Liver (tissue), 9 donors: ENCODE results near the gene STAB1. TPM values are rescaled to one million over a fixed set of nuclear protein-coding genes. Genes with fewer than 3 reads are reported as not detected.

Source experiments
- DNase-seq: peaks from one replicate; pipeline ENCODE4 v3.0.0-alpha.2; 2017; ENCODE audit warnings: low spot score
- H3K27ac ChIP-seq, 2 donors: one replicate each; pipeline ENCODE4 v1.7.0; 2013; ENCODE audit warnings: inconsistent platforms in 2 of 2, low read length in 2 of 2, control low read depth in 1 of 2, low read depth in 1 of 2, mild to moderate bottlenecking in 1 of 2
- H3K27me3 ChIP-seq, 4 donors: one replicate each; pipeline versions ENCODE4 v1.6.1 to v1.7.0; 2013; ENCODE audit warnings: low read length in 3 of 4, inconsistent platforms in 1 of 4, mild to moderate bottlenecking in 1 of 4, moderate library complexity in 1 of 4; ENCODE audit not compliant: control insufficient read depth in 4 of 4, insufficient read depth in 4 of 4
- H3K36me3 ChIP-seq, 4 donors: one replicate each; pipeline versions ENCODE4 v1.6.1 to v1.7.0; 2013; ENCODE audit warnings: low read length in 3 of 4, mild to moderate bottlenecking in 3 of 4, low read depth in 1 of 4, moderate library complexity in 1 of 4; ENCODE audit not compliant: control insufficient read depth in 4 of 4, insufficient read depth in 3 of 4
- H3K4me1 ChIP-seq, 4 donors: one replicate each; pipeline versions ENCODE4 v1.6.1 to v1.7.0; 2013; ENCODE audit warnings: low read length in 3 of 4, mild to moderate bottlenecking in 3 of 4, moderate library complexity in 1 of 4; ENCODE audit not compliant: control insufficient read depth in 4 of 4, insufficient read depth in 4 of 4
- H3K4me3 ChIP-seq, 3 donors: one replicate each; pipeline versions ENCODE4 v1.6.1 to v1.7.0; 2013; ENCODE audit warnings: low read length in 3 of 3, control low read depth in 1 of 3, low read depth in 1 of 3, mild to moderate bottlenecking in 1 of 3
- H3K9ac ChIP-seq, 2 donors: one replicate each; pipeline ENCODE4 v1.7.0; 2013; ENCODE audit warnings: low read length in 2 of 2, mild to moderate bottlenecking in 2 of 2, moderate library complexity in 2 of 2, control low read depth in 1 of 2, low read depth in 1 of 2
- H3K9me3 ChIP-seq, 4 donors: one replicate each; pipeline versions ENCODE4 v1.6.1 to v1.7.0; 2013; ENCODE audit warnings: low read length in 3 of 4; ENCODE audit not compliant: control insufficient read depth in 4 of 4
- CTCF ChIP-seq: fragments of 150-350 bp; IDR thresholded peaks from 2 replicates; pipeline ENCODE4 v1.5.1; 2017; ENCODE audit warnings: improper control_type of control experiment, low read depth, low read length; ENCODE audit not compliant: missing input control
- EGR1 ChIP-seq, 2 donors: IDR thresholded peaks; 2 replicates each; pipeline ENCODE4 v1.6.1; 2016 to 2018; ENCODE audit warnings: antibody characterized with exemption in 2 of 2, low read depth in 2 of 2
- FOXA1 ChIP-seq: IDR thresholded peaks from 2 replicates; pipeline ENCODE4 v1.6.1; 2016; ENCODE audit warnings: antibody characterized with exemption
- FOXA2 ChIP-seq: IDR thresholded peaks from 2 replicates; pipeline ENCODE4 v1.6.1; 2016; ENCODE audit warnings: antibody characterized with exemption
- GABPA ChIP-seq, 2 donors: IDR thresholded peaks in 1 of 2; conservative IDR thresholded peaks in 1 of 2; 2 replicates each; pipeline ENCODE4 v1.6.1; 2016; ENCODE audit warnings: antibody characterized with exemption in 2 of 2, mild to moderate bottlenecking in 1 of 2, moderate library complexity in 1 of 2
- HNF4A ChIP-seq, 2 donors: conservative IDR thresholded peaks; 2 replicates each; pipeline ENCODE4 v1.6.1; 2016; ENCODE audit warnings: antibody characterized with exemption in 2 of 2, mild to moderate bottlenecking in 2 of 2
- HNF4G ChIP-seq: IDR thresholded peaks from 2 replicates; pipeline ENCODE4 v1.6.1; 2016; ENCODE audit warnings: antibody characterized with exemption
- JUND ChIP-seq, 2 donors: IDR thresholded peaks; 2 replicates each; pipeline ENCODE4 v1.6.1; 2016; ENCODE audit warnings: antibody characterized with exemption in 2 of 2
- MAX ChIP-seq: IDR thresholded peaks from 2 replicates; pipeline ENCODE4 v1.6.1; 2016; ENCODE audit warnings: antibody characterized with exemption
- NR2F2 ChIP-seq: IDR thresholded peaks from 2 replicates; pipeline ENCODE4 v1.6.1; 2016; ENCODE audit warnings: antibody characterized with exemption
- RAD21 ChIP-seq, 2 donors: IDR thresholded peaks; 2 replicates each; pipeline ENCODE4 v1.6.1; 2016; ENCODE audit warnings: antibody characterized with exemption in 2 of 2, mild to moderate bottlenecking in 2 of 2
- RXRA ChIP-seq, 2 donors: IDR thresholded peaks; 2 replicates each; pipeline ENCODE4 v1.6.1; 2017 to 2018; ENCODE audit warnings: antibody characterized with exemption in 2 of 2, mild to moderate bottlenecking in 1 of 2
- SP1 ChIP-seq: IDR thresholded peaks from 2 replicates; pipeline ENCODE4 v1.6.1; 2018; ENCODE audit warnings: antibody characterized with exemption, mild to moderate bottlenecking
- TAF1 ChIP-seq: conservative IDR thresholded peaks from 2 replicates; pipeline ENCODE4 v1.6.1; 2016; ENCODE audit warnings: antibody characterized with exemption, mild to moderate bottlenecking
- YY1 ChIP-seq: IDR thresholded peaks from 2 replicates; pipeline ENCODE4 v1.6.1; 2016; ENCODE audit warnings: antibody characterized with exemption, mild to moderate bottlenecking
- WGBS: extraction: QIAGEN DNeasy Blood & Tissue Kit; methylation state at CpG from one replicate; pipeline ENCODE4 v1.1.7; 2013; 5-methylcytosine and 5-hydroxymethylcytosine counted together
- polyA plus RNA-seq, 2 donors: library from polyadenylated mRNA; stranded (reverse) in 1 of 2; unstranded in 1 of 2; fragments of 200-250 nt in 1 of 2; fragments of >200 nt in 1 of 2; fragmentation: Nextera tagmentation in 1 of 2; extraction: Ambion mirVana in 1 of 2; gene quantifications; one replicate each; pipeline versions ENCODE4 v1.2.1 to v1.2.3, GENCODE V29; 2013 to 2015
- total RNA-seq, 2 donors: library from RNA; depleted of rRNA; stranded (reverse); fragments of >200 nt; gene quantifications; one replicate each; pipeline ENCODE4 v1.2.3, GENCODE V29; 2014
- TF ChIP-seq, protein P1 (sequence below): IDR thresholded peaks from 2 replicates; pipeline ENCODE4 v1.6.1; 2016; ENCODE audit warnings: antibody characterized with exemption
- TF ChIP-seq, protein P2 (sequence below): IDR thresholded peaks from 2 replicates; pipeline ENCODE4 v1.6.1; 2016; ENCODE audit warnings: antibody characterized with exemption, mild to moderate bottlenecking
- TF ChIP-seq, protein P3 (sequence below): IDR thresholded peaks from 2 replicates; pipeline ENCODE4 v1.6.1; 2016; ENCODE audit warnings: antibody characterized with exemption
- donor health status: healthy.
- donor health status: healthy.
- donor health status: healthy.
- donor health status: healthy.
- donor health status: healthy.

STAB1 gene
- total and polyA plus RNA-seq, 4 donors = 42.0 to 198 (median 71.5) TPM

GRCh38 chr3:52501046-52501445, 5.9 kb downstream of the STAB1 start (continued):
- TF ChIP-seq, protein P1, sequence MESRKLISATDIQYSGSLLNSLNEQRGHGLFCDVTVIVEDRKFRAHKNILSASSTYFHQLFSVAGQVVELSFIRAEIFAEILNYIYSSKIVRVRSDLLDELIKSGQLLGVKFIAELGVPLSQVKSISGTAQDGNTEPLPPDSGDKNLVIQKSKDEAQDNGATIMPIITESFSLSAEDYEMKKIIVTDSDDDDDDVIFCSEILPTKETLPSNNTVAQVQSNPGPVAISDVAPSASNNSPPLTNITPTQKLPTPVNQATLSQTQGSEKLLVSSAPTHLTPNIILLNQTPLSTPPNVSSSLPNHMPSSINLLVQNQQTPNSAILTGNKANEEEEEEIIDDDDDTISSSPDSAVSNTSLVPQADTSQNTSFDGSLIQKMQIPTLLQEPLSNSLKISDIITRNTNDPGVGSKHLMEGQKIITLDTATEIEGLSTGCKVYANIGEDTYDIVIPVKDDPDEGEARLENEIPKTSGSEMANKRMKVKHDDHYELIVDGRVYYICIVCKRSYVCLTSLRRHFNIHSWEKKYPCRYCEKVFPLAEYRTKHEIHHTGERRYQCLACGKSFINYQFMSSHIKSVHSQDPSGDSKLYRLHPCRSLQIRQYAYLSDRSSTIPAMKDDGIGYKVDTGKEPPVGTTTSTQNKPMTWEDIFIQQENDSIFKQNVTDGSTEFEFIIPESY = no peak
- TF ChIP-seq JUND (IDR thresholded peaks at IDR 0.05) = no peak

DNA sequence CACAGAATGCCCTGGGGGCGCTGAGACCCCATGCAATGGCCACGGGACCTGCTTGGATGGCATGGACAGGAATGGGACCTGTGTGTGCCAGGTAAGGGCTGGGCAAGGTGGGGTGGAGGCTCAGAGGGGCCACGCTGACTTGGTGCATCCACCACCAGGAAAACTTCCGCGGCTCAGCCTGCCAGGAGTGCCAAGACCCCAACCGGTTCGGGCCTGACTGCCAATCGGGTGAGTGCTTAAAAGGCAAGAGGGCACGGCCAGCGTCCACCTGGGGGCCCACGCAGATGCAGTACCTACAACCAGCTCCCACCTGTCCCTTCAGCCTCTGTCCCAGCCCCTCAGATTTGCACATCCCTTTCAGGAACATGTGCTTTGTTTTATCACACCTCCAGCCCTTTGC, 6.9 kb downstream of the STAB1 start:
- Histone ChIP-seq H3K4me3 (no peak overlapping the region), H3K27me3 (no peaks in the 10 kb centered on the region), H3K36me3 (no peaks in the 10 kb centered on the region), H3K9ac (no peak overlapping the region), H3K27ac (no peak overlapping the region), H3K9me3 (no peaks in the 10 kb centered on the region), H3K4me1 (peaks cover 0 to 4% (median 0%) of the 10 kb centered on the region in 4 donors)
- DNase-seq = no peak
- TF ChIP-seq EGR1 (IDR thresholded peaks at IDR 0.05; ENCODE audit: low read depth in 2 of 2) (no peak), CTCF (no peak), YY1 (no peak), RAD21 (IDR thresholded peaks at IDR 0.05) (no peak)
- TF ChIP-seq, protein P1 = no peak
- 89% methylated on average over 11 of the region's 11 CpGs for WGBS

- peaks cover 0 to 4% (median 0%) of the 10 kb centered on the region in 4 donors for H3K4me1 ChIP-seq
- no peaks in the 10 kb centered on the region for H3K36me3 ChIP-seq
- no peak overlapping the region for H3K9ac ChIP-seq
- TF ChIP-seq RXRA (IDR thresholded peaks at IDR 0.05) = no peak
- TF ChIP-seq NR2F2 = no peak
- TF ChIP-seq TAF1 = no peak
- no peak for TF ChIP-seq MAX
- no peak for TF ChIP-seq GABPA (IDR thresholded peaks at IDR 0.05 in 1 of 2, conservative IDR thresholded peaks at IDR 0.05 in 1 of 2)
- no peak for TF ChIP-seq FOXA2
- no peak for TF ChIP-seq HNF4A (conservative IDR thresholded peaks at IDR 0.05)
- no peak for TF ChIP-seq SP1
- TF ChIP-seq, protein P2, sequence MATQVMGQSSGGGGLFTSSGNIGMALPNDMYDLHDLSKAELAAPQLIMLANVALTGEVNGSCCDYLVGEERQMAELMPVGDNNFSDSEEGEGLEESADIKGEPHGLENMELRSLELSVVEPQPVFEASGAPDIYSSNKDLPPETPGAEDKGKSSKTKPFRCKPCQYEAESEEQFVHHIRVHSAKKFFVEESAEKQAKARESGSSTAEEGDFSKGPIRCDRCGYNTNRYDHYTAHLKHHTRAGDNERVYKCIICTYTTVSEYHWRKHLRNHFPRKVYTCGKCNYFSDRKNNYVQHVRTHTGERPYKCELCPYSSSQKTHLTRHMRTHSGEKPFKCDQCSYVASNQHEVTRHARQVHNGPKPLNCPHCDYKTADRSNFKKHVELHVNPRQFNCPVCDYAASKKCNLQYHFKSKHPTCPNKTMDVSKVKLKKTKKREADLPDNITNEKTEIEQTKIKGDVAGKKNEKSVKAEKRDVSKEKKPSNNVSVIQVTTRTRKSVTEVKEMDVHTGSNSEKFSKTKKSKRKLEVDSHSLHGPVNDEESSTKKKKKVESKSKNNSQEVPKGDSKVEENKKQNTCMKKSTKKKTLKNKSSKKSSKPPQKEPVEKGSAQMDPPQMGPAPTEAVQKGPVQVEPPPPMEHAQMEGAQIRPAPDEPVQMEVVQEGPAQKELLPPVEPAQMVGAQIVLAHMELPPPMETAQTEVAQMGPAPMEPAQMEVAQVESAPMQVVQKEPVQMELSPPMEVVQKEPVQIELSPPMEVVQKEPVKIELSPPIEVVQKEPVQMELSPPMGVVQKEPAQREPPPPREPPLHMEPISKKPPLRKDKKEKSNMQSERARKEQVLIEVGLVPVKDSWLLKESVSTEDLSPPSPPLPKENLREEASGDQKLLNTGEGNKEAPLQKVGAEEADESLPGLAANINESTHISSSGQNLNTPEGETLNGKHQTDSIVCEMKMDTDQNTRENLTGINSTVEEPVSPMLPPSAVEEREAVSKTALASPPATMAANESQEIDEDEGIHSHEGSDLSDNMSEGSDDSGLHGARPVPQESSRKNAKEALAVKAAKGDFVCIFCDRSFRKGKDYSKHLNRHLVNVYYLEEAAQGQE = no peak
- no peak for TF ChIP-seq EGR1 (IDR thresholded peaks at IDR 0.05; ENCODE audit: low read depth in 2 of 2)
- TF ChIP-seq FOXA1 = no peak
- no peak for TF ChIP-seq JUND (IDR thresholded peaks at IDR 0.05)
- TF ChIP-seq, protein P3, sequence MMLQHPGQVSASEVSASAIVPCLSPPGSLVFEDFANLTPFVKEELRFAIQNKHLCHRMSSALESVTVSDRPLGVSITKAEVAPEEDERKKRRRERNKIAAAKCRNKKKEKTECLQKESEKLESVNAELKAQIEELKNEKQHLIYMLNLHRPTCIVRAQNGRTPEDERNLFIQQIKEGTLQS = no peak
- TF ChIP-seq HNF4G = no peak
- no peak for TF ChIP-seq YY1
- no peak for TF ChIP-seq RAD21 (IDR thresholded peaks at IDR 0.05)
- DNase-seq = no peak
- 95% methylated on average over 11 of the region's 11 CpGs for WGBS
- no peak overlapping the region for H3K27ac ChIP-seq
- H3K4me3 ChIP-seq = no peak overlapping the region
- H3K9me3 ChIP-seq = no peaks in the 10 kb centered on the region
- no peaks in the 10 kb centered on the region for H3K27me3 ChIP-seq
Observed at GRCh38 chr3:52502808-52503350, 7.7 kb downstream of the STAB1 start.
